ENCODE measurements around the gene NFE2L1. TPM values are rescaled to one million over a fixed set of nuclear protein-coding genes. Genes with fewer than 3 reads are reported as not detected.

Gene NFE2L1
- polyA plus RNA-seq, 2 of the 4 experiments (the other 2 are of a cell fraction), result 108 to 283 TPM

GRCh38 chr17:48012654-48013053 is 35.5 kb upstream of the NFE2L1 start:
- WGBS (ENCODE audit: missing lambda C conversion rate), result 81% methylated on average over 5 of the region's 5 CpGs
- TF ChIP-seq E2F6 (IDR thresholded peaks at IDR 0.05; ENCODE audit: borderline replicate concordance, low read depth) (no peak), RCOR1 (IDR thresholded peaks at IDR 0.05; ENCODE audit: low read depth, low read length) (no peak), FOSB (CRISPR knock-in tag; IDR thresholded peaks at IDR 0.05) (no peak), ELK1 (IDR thresholded peaks at IDR 0.05; ENCODE audit: low read depth, low read length) (no peak)
- ChIA-PET POLR2A (no interaction called here), CTCF (interaction anchor here (0.6 to 18.5 kb wide), 6 partner anchors 7 to 108 kb away, joined by 3 to 766 read pairs (median 102); partner anchors contain the start of genes CDK5RAP3, PNPO and PRR15L)
- Histone ChIP-seq H3K4me3 (no peak overlapping the region), H3K27ac (no peak overlapping the region), H3K4me1 (0 out of 3 replicates have a peak, but pooled peaks cover 3% of the 10 kb centered on the region), H3K4me2 (no peak overlapping the region), H3K9me3 (no peaks in the 10 kb centered on the region)
- DNase-seq (ENCODE audit: low read depth in 1 of 2, low spot score in 1 of 2) (no peak), FAIRE-seq (no peak), ATAC-seq (no peak)

- POLR2A ChIA-PET, result interaction anchor here (1.4 kb wide), 1 partner anchor 43 kb away, joined by 5 read pairs; the partner anchor contains the start of gene CDK5RAP3
- FAIRE-seq (no peak), ATAC-seq (no peak), DNase-seq (ENCODE audit: low read depth in 1 of 2, low spot score in 1 of 2) (no peak)
- CTCF ChIA-PET, result interaction anchor here (0.5 to 18.5 kb wide), 10 partner anchors 10 to 622 kb away, joined by 3 to 766 read pairs (median 50); partner anchors contain the start of genes CDK5RAP3, PNPO, PRR15L and SCRN2
- Histone ChIP-seq H3K9me3 (no peaks in the 10 kb centered on the region), H3K4me3 (no peak overlapping the region), H3K27ac (no peak overlapping the region), H3K4me1 (0 out of 3 replicates have a peak, but pooled peaks cover 3% of the 10 kb centered on the region), H3K4me2 (no peak overlapping the region)
- 85% methylated on average over 6 of the region's 6 CpGs for WGBS (ENCODE audit: missing lambda C conversion rate)
- TF ChIP-seq MAFK (IDR thresholded peaks at IDR 0.05; ENCODE audit: partially characterized antibody), result no peak
- TF ChIP-seq MYC (IDR thresholded peaks at IDR 0.05; ENCODE audit: borderline replicate concordance, low read length), result no peak
- no peak for TF ChIP-seq HDAC2 (IDR thresholded peaks at IDR 0.05)
- no peak for TF ChIP-seq RAD21 (conservative IDR thresholded peaks at IDR 0.05 in 1 of 2, IDR thresholded peaks at IDR 0.05 in 1 of 2)
- no peak for TF ChIP-seq EHMT2 (IDR thresholded peaks at IDR 0.05; ENCODE audit: low read depth)
- no peak for TF ChIP-seq NR3C1 (IDR thresholded peaks at IDR 0.05)
- no peak for TF ChIP-seq CBX2 (IDR thresholded peaks at IDR 0.05; ENCODE audit: borderline replicate concordance, low read depth)
- TF ChIP-seq RCOR1 (IDR thresholded peaks at IDR 0.05; ENCODE audit: low read depth, low read length), result no peak
Measured at GRCh38 chr17:48013876-48014594, 34.1 kb upstream of the NFE2L1 start.

GRCh38 chr17:48014595-48015111 is 33.5 kb upstream of the NFE2L1 start:
- ChIA-PET POLR2A (no interaction called here), CTCF (interaction anchor here (0.8 to 18.5 kb wide), 10 partner anchors 9 to 622 kb away, joined by 3 to 766 read pairs (median 50); partner anchors contain the start of genes CDK5RAP3, PNPO, PRR15L and SCRN2)
- no peak overlapping the region for H3K4me2 ChIP-seq
- TF ChIP-seq JUN (IDR thresholded peaks at IDR 0.05) (no peak), EP300 (IDR thresholded peaks at IDR 0.05) (no peak), JUNB (IDR thresholded peaks at IDR 0.05) (no peak), CBX2 (IDR thresholded peaks at IDR 0.05; ENCODE audit: borderline replicate concordance, low read depth) (no peak), USF2 (IDR thresholded peaks at IDR 0.05) (no peak), REST (IDR thresholded peaks at IDR 0.05) (no peak), FOSB (CRISPR knock-in tag; IDR thresholded peaks at IDR 0.05) (no peak), MAZ (IDR thresholded peaks at IDR 0.05; ENCODE audit: borderline replicate concordance, low read depth, low read length) (no peak), E2F6 (IDR thresholded peaks at IDR 0.05; ENCODE audit: borderline replicate concordance, low read depth) (no peak), RAD21 (conservative IDR thresholded peaks at IDR 0.05 in 1 of 2, IDR thresholded peaks at IDR 0.05 in 1 of 2) (no peak), POLR2A (IDR thresholded peaks at IDR 0.05; ENCODE audit: low read length) (no peak), FOSL2 (IDR thresholded peaks at IDR 0.05) (no peak), FOSL2 (CRISPR knock-in tag; IDR thresholded peaks at IDR 0.05) (no peak), RCOR1 (IDR thresholded peaks at IDR 0.05; ENCODE audit: low read depth, low read length) (no peak), ZC3H11A (IDR thresholded peaks at IDR 0.05) (no peak), HOXA7 (CRISPR knock-in tag; IDR thresholded peaks at IDR 0.05) (no peak), ELK1 (IDR thresholded peaks at IDR 0.05; ENCODE audit: low read depth, low read length) (no peak), ZSCAN20 (CRISPR knock-in tag; IDR thresholded peaks at IDR 0.05) (no peak)
- 73% methylated on average over 8 of the region's 8 CpGs for WGBS (ENCODE audit: missing lambda C conversion rate)
- no peak for FAIRE-seq
- H3K9me3 ChIP-seq, result no peaks in the 10 kb centered on the region
- 0 out of 3 replicates have a peak, but pooled peaks cover 3% of the 10 kb centered on the region for H3K4me1 ChIP-seq
- no peak overlapping the region for H3K27ac ChIP-seq
- no peak overlapping the region for H3K4me3 ChIP-seq
- DNase-seq (ENCODE audit: low read depth in 1 of 2, low spot score in 1 of 2), result no peak
- no peak for ATAC-seq

All from A549 (cell line).